ENCODE results near the gene HRK. TPM values are rescaled to one million over a fixed set of nuclear protein-coding genes. Genes with fewer than 3 reads are reported as not detected.

The HRK gene
- total and polyA plus RNA-seq, 10 of the 15 experiments (the other 5 are each of a cell fraction or from before 2014, with no cell fraction given): not detected

DNA sequence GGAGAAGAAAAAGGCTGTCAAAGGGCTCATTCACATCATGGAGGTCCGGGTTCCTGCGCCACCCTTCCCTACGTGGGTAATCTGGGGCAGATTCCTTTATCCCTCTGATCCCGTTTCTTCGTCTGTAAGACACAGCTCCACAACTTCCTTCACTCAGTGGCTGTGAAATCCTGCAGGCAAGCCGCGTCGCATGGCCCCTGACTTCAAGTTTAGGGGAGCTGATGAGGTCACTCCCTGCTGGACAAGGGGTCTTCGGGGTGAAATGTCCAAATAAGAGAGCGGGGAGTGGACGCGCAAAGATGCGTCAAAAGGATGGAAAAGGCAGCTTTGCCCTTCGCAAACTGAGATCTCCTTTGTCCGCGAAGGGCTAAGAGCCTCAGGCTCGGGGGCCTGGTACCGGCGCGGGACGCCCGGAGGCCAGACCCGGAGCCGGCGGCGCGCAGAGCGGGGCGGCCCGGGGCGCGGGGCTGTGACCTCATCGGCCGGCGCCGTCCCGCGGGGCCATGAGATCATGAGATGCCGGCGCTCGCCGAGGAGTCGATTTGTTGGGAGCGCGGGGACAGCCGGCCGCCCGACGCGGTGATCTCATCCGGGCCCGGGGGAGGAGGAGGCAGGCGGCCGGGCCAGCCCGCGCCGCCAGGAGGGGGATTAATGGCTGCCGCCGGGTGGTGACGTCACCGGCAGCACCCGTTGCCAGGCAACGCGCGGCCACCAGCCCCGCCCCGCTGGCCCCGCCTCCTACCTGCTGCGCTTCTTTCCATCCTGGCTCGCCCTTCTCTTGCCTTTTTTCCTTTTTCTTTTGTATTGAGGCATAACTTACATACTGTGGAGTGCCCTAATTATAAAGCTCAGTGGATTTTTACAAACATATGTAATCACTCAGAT is 62.1 kb downstream of the HRK start (continued):
- TF ChIP-seq, protein P1, sequence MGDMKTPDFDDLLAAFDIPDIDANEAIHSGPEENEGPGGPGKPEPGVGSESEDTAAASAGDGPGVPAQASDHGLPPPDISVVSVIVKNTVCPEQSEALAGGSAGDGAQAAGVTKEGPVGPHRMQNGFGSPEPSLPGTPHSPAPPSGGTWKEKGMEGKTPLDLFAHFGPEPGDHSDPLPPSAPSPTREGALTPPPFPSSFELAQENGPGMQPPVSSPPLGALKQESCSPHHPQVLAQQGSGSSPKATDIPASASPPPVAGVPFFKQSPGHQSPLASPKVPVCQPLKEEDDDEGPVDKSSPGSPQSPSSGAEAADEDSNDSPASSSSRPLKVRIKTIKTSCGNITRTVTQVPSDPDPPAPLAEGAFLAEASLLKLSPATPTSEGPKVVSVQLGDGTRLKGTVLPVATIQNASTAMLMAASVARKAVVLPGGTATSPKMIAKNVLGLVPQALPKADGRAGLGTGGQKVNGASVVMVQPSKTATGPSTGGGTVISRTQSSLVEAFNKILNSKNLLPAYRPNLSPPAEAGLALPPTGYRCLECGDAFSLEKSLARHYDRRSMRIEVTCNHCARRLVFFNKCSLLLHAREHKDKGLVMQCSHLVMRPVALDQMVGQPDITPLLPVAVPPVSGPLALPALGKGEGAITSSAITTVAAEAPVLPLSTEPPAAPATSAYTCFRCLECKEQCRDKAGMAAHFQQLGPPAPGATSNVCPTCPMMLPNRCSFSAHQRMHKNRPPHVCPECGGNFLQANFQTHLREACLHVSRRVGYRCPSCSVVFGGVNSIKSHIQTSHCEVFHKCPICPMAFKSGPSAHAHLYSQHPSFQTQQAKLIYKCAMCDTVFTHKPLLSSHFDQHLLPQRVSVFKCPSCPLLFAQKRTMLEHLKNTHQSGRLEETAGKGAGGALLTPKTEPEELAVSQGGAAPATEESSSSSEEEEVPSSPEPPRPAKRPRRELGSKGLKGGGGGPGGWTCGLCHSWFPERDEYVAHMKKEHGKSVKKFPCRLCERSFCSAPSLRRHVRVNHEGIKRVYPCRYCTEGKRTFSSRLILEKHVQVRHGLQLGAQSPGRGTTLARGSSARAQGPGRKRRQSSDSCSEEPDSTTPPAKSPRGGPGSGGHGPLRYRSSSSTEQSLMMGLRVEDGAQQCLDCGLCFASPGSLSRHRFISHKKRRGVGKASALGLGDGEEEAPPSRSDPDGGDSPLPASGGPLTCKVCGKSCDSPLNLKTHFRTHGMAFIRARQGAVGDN (IDR thresholded peaks at IDR 0.05): peak; percentile 53; the same call in 1 of the 2 replicates
- TF ChIP-seq, protein P2, sequence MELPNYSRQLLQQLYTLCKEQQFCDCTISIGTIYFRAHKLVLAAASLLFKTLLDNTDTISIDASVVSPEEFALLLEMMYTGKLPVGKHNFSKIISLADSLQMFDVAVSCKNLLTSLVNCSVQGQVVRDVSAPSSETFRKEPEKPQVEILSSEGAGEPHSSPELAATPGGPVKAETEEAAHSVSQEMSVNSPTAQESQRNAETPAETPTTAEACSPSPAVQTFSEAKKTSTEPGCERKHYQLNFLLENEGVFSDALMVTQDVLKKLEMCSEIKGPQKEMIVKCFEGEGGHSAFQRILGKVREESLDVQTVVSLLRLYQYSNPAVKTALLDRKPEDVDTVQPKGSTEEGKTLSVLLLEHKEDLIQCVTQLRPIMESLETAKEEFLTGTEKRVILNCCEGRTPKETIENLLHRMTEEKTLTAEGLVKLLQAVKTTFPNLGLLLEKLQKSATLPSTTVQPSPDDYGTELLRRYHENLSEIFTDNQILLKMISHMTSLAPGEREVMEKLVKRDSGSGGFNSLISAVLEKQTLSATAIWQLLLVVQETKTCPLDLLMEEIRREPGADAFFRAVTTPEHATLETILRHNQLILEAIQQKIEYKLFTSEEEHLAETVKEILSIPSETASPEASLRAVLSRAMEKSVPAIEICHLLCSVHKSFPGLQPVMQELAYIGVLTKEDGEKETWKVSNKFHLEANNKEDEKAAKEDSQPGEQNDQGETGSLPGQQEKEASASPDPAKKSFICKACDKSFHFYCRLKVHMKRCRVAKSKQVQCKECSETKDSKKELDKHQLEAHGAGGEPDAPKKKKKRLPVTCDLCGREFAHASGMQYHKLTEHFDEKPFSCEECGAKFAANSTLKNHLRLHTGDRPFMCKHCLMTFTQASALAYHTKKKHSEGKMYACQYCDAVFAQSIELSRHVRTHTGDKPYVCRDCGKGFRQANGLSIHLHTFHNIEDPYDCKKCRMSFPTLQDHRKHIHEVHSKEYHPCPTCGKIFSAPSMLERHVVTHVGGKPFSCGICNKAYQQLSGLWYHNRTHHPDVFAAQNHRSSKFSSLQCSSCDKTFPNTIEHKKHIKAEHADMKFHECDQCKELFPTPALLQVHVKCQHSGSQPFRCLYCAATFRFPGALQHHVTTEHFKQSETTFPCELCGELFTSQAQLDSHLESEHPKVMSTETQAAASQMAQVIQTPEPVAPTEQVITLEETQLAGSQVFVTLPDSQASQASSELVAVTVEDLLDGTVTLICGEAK (IDR thresholded peaks at IDR 0.05; ENCODE audit: borderline replicate concordance): no peak
- TF ChIP-seq ZNF622 (IDR thresholded peaks at IDR 0.05): no peak
- TF ChIP-seq, protein P3, sequence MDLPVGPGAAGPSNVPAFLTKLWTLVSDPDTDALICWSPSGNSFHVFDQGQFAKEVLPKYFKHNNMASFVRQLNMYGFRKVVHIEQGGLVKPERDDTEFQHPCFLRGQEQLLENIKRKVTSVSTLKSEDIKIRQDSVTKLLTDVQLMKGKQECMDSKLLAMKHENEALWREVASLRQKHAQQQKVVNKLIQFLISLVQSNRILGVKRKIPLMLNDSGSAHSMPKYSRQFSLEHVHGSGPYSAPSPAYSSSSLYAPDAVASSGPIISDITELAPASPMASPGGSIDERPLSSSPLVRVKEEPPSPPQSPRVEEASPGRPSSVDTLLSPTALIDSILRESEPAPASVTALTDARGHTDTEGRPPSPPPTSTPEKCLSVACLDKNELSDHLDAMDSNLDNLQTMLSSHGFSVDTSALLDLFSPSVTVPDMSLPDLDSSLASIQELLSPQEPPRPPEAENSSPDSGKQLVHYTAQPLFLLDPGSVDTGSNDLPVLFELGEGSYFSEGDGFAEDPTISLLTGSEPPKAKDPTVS (IDR thresholded peaks at IDR 0.05; ENCODE audit: low read depth, low read length): no peak

All from GM12878 (cell line).